Ascending aorta (tissue), 2 donors: Measurements from ENCODE around the gene TMEM151A. TPM values are rescaled to one million over a fixed set of nuclear protein-coding genes. Genes with fewer than 3 reads are reported as not detected.

Source experiments
- DNase-seq, 2 donors: peaks; one replicate each; pipeline ENCODE4 v3.0.0-alpha.2; 2019; ENCODE audit warnings: low spot score in 2 of 2
- H3K27ac ChIP-seq, 2 donors: fragments of 200-600 bp; sonication (generic); one replicate each; pipeline ENCODE4 v1.5.1; 2016 to 2017; ENCODE audit warnings: mild to moderate bottlenecking in 1 of 2
- H3K27me3 ChIP-seq: fragments of 200-600 bp; sonication (generic); one replicate; pipeline ENCODE4 v1.5.1; 2017
- H3K36me3 ChIP-seq, 2 donors: fragments of 200-600 bp; sonication (generic); one replicate each; pipeline ENCODE4 v1.5.1; 2016
- H3K4me1 ChIP-seq, 2 donors: fragments of 200-600 bp; sonication (generic); one replicate each; pipeline ENCODE4 v1.5.1; 2016 to 2017; ENCODE audit warnings: mild to moderate bottlenecking in 1 of 2
- H3K4me3 ChIP-seq, 2 donors: fragments of 200-600 bp; sonication (generic); one replicate each; pipeline ENCODE4 v1.5.1; 2016 to 2017; ENCODE audit warnings: mild to moderate bottlenecking in 1 of 2
- H3K9me3 ChIP-seq, 2 donors: fragments of 200-600 bp; sonication (generic); one replicate each; pipeline ENCODE4 v1.5.1; 2016
- intact Hi-C: fragments of 100-400 bp; cut with DNase I; formaldehyde crosslinking; loops from one replicate; pipeline ENCODE4 v1.15.1; 2023
- total RNA-seq: library from RNA; depleted of rRNA; stranded (reverse); fragments of >200 nt; gene quantifications from one replicate; pipeline ENCODE4 v1.1.0, GENCODE V29; 2016
- TF ChIP-seq, protein P1 (sequence below), 3 experiments: fragments of 200-600 bp in 2 of 3; fragments of 450-650 bp in 1 of 3; sonication (generic) in 2 of 3; IDR thresholded peaks; one replicate each; pipeline ENCODE4 v1.5.1; 2016 to 2019; ENCODE audit warnings: antibody characterized with exemption in 3 of 3, mild to moderate bottlenecking in 1 of 3, moderate library complexity in 1 of 3

Gene TMEM151A
- total RNA-seq, 1 donor from 2014 or later = 3.6 TPM

- intact Hi-C loops = loop anchor here (1.0 kb wide), 2 partner anchors 14 to 60 kb away; partner anchors contain the start of gene RAB1B
- Histone ChIP-seq H3K4me1 (peaks cover 2 to 20% of the 10 kb centered on the region in 2 donors), H3K27me3 (no peaks in the 10 kb centered on the region), H3K27ac (no peak overlapping the region), H3K4me3 (no peak overlapping the region), H3K9me3 (no peaks in the 10 kb centered on the region), H3K36me3 (peaks cover 1 to 17% of the 10 kb centered on the region in 2 donors)
- DNase-seq = no peak
- TF ChIP-seq, protein P1, sequence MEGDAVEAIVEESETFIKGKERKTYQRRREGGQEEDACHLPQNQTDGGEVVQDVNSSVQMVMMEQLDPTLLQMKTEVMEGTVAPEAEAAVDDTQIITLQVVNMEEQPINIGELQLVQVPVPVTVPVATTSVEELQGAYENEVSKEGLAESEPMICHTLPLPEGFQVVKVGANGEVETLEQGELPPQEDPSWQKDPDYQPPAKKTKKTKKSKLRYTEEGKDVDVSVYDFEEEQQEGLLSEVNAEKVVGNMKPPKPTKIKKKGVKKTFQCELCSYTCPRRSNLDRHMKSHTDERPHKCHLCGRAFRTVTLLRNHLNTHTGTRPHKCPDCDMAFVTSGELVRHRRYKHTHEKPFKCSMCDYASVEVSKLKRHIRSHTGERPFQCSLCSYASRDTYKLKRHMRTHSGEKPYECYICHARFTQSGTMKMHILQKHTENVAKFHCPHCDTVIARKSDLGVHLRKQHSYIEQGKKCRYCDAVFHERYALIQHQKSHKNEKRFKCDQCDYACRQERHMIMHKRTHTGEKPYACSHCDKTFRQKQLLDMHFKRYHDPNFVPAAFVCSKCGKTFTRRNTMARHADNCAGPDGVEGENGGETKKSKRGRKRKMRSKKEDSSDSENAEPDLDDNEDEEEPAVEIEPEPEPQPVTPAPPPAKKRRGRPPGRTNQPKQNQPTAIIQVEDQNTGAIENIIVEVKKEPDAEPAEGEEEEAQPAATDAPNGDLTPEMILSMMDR (IDR thresholded peaks at IDR 0.05) = no peak
Measured at GRCh38 chr11:66281776-66282467, 9.8 kb upstream of the TMEM151A start.

- peaks cover 0 to 17% of the 10 kb centered on the region in 2 donors for H3K36me3 ChIP-seq
- intact Hi-C loops = loop anchor here (1.0 kb wide), 2 partner anchors 14 to 60 kb away; partner anchors contain the start of gene RAB1B
- no peak overlapping the region for H3K27ac ChIP-seq
- H3K4me1 ChIP-seq = peaks cover 2 to 22% of the 10 kb centered on the region in 2 donors
- no peaks in the 10 kb centered on the region for H3K9me3 ChIP-seq
- TF ChIP-seq, protein P1 (IDR thresholded peaks at IDR 0.05) = peak; percentile 96 to 99 (median 98)
- H3K4me3 ChIP-seq = no peak overlapping the region
- H3K27me3 ChIP-seq = no peaks in the 10 kb centered on the region
- DNase-seq = peak; percentile 92 to 99
Measured at GRCh38 chr11:66282468-66283455, 8.9 kb upstream of the TMEM151A start.

DNA sequence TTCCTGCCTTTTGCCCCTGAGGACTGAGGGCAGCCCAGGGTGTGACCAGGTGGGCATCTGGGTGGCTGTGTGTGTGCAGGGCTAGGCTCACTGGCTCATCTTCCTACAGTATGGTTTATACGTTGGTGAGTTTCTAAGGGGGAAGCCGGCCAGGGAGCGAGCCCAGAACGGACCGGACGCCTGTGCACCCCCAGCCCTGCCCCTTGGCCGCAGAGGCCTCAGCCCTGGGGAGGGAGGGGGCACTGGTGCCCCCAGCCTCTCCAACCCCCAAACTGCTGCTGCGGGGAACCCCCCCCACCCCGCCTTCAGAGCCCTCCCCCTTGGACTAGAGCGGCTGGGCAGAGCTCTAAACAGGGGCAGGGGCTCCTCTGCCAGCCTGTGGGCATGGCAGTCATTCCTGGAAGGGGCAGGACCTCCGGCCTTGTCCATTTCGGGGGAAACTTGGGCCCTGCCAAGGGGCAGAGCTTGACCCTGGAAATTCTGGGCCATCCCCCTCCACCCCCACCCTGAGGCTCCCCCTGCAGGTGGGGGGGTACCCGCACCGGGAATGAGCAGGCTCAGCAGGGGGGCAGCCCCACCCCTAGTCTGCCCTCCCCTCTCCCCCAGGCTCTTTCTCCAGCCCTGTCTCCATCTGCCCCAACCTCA, 8.1 kb upstream of the TMEM151A start:
- TF ChIP-seq, protein P1 (IDR thresholded peaks at IDR 0.05) = no peak
- peaks cover 0 to 17% of the 10 kb centered on the region in 2 donors for H3K36me3 ChIP-seq
- DNase-seq = no peak
- H3K4me3 ChIP-seq = no peak overlapping the region
- H3K4me1 ChIP-seq = peaks cover 5 to 25% of the 10 kb centered on the region in 2 donors
- H3K9me3 ChIP-seq = no peaks in the 10 kb centered on the region
- intact Hi-C loops = no loop called here
- H3K27ac ChIP-seq = no peak overlapping the region
- H3K27me3 ChIP-seq = no peaks in the 10 kb centered on the region

DNA sequence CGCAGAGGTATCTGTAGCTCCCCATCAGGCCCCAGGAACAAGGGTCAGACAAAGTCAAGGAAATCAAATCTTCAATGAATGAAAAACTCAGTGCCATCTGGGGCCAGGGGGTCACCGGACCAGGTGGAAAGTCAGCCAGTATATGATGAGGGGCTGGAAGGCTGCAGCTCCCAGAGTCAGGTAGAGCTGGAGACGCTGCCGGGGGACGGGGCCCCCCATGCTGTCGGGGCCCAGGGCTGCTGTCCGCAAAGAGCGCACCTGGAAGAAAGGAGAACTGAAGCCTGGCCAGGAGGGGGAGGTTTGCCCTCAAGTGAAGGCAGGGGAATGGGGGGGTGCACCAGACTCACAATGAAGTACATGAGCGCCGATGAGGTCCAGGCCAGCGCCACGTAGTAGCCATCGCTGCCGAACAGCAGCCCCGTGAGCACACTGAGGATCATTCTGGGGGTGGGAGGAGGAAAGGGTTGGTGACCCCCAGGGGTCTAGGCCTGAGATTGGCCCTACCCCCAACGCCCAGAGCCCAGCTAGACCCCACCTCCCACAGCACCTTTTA, 7.1 kb upstream of the TMEM151A start:
- no peaks in the 10 kb centered on the region for H3K27me3 ChIP-seq
- no peak for DNase-seq
- H3K9me3 ChIP-seq = no peaks in the 10 kb centered on the region
- TF ChIP-seq, protein P1 (IDR thresholded peaks at IDR 0.05) = no peak
- peaks cover 5 to 25% of the 10 kb centered on the region in 2 donors for H3K4me1 ChIP-seq
- peaks cover 0 to 17% of the 10 kb centered on the region in 2 donors for H3K36me3 ChIP-seq
- intact Hi-C loops = no loop called here
- H3K27ac ChIP-seq = no peak overlapping the region
- no peak overlapping the region for H3K4me3 ChIP-seq
